ENCODE data around the gene DGLUCY.
"Not testable (repeated sequence)": the region's sequence is repeated elsewhere in the genome, so short reads cannot be mapped to it uniquely, and the experiment has no call there.

The DGLUCY gene

DNA sequence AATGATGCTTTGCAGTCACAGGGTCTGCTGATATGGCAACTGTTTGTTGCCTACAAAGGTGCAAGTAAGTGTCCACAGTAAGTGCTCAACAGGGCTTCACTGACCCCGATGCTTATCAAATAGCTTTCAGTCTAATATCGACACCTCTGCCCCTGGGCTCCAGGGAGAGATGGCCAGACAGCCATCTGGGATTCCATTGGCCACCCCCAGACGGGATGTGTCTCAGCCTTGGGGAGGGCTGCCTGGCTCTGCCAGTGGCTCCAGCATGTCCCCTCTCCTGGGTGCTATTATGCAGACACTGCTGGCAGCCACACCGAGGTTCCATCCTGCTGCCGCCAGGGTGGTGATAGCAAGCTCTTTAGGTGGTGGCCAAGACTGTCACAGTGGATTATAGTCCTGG is 57.4 kb downstream of the DGLUCY start:
- no peak for DNase-seq

- DNase-seq: peak; percentile 54
Measured at GRCh38 chr14:91173221-91173670, 59.4 kb downstream of the DGLUCY start.

DNA sequence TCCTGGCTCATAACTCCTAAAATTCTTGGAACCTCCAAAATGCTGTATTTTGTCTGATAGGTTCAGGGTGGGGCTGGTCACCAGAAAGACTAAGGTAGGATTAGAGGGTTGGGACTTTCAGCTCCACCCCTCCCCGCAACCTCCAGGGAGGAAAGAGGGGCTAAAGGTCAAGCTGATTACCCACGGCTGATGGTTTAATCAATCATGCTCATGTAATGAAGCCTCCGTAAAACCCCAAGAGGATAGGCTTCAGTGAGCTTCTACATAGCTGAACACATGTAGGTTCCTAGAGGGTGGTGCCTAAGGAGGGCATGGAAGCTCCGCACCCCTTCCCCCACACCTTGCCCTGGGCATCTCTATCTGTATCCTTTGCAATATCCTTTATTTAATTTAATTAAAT is 60.0 kb downstream of the DGLUCY start:
- DNase-seq: no peak

DNA sequence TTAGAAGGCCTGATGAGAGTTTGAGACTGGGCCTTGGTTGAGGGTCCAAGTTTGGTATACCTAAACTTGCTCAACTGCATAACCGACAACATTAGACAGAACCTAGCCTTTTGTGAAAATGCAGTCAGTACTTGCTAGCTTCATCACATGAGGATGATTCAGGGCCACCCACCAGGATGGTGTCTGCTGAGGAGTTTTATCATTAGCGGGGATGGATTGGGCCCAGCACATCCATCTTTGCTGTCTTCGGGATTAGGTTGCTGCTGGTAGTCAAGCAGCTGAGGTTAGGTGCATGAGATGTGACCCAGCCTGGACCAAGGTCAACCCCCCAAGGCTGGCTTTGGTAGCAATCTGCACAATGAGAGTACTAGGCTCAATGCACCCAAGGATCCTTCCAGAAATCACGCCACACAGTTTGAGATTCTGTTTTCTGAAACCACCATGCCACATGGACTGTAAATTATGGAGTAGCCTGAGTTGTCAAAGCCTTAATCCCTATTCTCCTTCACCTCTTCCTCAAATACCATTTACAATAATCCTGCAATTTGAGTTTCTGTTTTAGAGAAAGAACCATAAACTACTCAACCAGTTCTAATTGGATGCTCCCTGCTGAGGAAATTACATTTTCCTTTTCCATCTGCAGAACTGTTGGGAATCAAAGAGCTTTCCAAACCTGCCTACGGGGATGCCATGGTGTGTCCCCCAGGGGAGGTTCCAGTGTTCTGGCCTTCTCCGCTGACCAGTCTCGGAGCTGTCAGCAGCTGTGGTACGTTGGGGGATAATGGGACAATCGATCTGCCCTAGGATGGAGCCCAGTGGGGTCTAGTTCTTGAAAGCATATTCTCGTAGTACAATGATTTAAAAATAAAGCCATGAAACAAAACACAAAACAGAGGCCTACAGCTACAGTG is 61.7 kb downstream of the DGLUCY start:
- DNase-seq: no peak

GRCh38 chr14:91177073-91178034 is 63.5 kb downstream of the DGLUCY start:
- DNase-seq: peak; percentile 56

DNA sequence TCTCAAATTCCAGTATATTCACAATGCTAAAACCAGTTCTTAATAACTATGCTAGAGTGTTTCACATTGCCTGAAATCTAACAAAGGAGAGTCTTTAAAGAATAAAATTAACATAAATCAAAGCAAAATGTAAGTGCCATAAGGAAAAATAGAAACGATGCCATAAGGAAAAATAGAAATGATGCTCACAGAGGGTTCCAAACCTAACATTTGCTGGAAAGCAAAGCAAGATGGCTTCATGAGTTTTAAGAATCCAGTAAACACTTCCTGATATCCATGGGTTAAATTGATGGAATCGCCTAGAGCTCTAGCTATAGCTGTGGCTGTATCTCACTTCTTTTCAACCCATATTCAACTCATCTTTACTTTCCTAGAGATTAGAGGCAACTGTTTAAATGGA is 66.7 kb downstream of the DGLUCY start:
- no peak for DNase-seq

- DNase-seq: not testable (repeated sequence)
Measured at GRCh38 chr14:91182753-91183152, 68.9 kb downstream of the DGLUCY start.

DNA sequence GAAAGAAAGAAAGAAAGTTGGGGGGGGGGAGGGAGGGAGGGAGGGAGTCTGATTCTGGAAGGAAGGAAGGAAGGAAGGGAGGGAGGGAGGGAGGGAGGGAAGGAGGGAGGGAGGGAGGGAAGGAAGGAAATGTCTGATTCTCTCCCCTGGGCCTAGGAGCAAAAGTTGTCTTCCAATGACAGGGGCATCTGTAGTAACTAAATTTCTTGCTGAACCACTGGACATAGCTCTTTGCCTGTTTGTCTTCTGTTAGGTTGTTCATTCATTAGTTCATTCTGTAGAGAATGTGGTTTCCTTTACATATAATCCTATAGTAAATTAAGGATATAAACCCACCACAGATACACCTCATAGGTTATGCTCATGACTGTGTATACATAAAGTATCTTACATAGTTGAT is 70.7 kb downstream of the DGLUCY start:
- DNase-seq: no peak

- no peak for DNase-seq
Measured at GRCh38 chr14:91185721-91186120, 71.8 kb downstream of the DGLUCY start.

- DNase-seq: no peak
Measured at GRCh38 chr14:91186515-91187066, 72.7 kb downstream of the DGLUCY start.

GRCh38 chr14:91187271-91187670 is 73.4 kb downstream of the DGLUCY start:
- no peak for DNase-seq

- DNase-seq: no peak
Measured at GRCh38 chr14:91190853-91191252, 77.0 kb downstream of the DGLUCY start.

DNA sequence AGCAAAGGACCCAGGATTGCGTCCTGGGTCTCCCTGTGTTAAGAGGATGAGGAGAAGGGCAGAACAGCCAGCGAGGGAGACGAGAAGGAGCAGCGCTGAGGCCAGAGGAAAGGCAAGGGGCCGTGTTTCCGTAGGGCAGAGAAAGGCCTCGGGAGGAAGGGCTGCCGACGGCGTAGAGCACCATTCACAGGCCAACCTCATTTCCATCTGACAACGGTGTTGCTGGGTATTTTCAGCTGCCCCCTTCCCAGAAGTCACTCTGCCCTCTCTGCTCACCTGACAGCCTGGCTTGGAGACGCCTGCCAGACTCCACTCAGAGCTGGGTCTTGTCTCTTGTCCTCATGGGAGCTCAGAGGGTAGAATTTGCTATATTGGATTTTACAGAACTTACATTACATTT is 79.2 kb downstream of the DGLUCY start:
- DNase-seq: no peak

DNA sequence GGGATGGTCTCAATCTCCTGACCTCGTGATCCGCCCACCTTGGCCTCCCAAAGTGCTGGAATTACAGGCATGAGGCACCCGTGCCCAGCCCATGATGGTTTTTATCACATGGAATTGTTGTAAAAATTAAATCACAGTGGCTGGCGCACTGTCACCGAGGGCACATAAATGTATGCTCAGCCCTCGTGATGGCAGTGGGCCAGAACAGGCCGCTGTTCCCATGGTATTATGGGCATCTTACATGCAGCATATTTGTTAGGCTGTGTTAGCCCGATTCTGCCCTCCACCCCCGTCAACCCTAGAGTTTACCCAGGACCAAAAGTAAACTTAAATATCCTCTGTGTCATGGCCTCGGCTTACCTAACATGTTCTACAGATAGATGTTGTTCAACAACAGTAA is 82.0 kb downstream of the DGLUCY start:
- DNase-seq: no peak

GRCh38 chr14:91197631-91198030 is 83.8 kb downstream of the DGLUCY start:
- DNase-seq: no peak

DNA sequence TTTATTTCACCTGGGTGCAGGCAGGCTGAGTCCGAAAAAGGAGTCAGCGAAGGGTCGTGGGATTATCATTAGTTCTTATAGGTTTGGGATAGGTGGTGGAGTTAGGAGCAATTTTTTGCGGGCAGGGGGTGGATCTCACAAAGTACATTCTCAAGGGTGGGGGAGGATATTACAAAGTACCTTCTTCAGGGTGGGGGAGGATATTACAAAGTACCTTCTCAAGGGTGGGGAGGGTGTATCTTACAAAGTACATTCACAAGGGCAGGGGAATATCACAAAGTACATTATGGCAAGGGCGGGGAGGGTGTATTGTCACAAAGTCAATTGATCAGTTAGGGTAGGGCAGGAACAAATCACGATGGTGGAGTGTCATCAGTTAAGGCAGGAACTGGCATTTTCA is 86.9 kb downstream of the DGLUCY start:
- DNase-seq: not testable (repeated sequence)

DNA sequence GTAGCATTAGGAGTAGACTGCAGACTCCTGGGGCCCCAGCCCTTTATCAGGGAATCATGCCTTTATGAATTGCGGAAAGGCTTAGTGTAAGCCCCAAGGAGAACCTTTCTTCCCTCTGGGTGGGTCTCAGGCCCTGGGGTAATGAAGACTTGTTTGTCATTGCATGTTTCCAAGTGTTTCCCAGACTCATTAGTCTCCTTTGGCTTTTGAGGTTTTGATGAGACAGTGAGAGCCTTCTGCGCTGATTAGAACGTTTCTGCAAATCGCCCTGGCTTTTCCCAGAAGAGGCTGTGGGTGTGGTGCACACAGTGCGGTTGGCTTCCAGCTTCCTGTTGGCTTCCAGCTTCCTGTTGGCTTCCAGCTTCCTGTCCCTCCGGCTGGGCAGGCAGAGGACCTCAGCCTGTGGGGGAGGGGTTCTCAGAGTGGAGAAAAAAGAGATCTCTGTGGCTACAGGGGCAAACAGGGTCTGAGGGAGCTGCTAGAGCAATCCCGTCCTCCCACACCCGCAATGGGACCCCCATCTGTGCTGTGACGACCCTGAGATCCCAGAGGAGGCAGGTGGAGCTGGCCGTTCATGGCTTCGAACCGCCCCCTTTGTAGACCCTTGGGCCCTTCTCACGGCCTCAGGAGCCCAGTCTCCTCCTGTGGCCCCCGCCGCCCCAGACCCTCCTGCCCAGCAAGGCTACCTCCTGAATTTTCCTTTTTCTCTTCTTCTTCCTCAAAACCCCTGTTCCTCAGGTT is 88.5 kb downstream of the DGLUCY start:
- no peak for DNase-seq

DNA sequence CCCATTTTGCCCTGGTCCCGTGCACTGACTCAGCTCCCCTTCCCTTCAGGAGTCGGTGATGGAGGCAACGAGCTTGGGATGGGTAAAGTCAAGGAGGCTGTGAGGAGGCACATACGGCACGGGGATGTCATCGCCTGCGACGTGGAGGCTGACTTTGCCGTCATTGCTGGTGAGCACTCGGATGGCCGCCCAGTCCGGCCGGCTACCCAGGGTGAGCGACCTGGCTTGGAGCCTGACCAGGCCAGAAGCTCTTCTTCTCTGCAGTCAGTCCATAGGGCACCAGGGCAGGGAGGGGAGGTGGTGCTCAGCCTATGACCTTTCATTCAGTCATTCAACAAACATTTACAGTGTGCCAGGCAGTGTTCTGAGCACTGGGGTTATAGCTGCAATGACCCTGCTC is 90.8 kb downstream of the DGLUCY start:
- DNase-seq: no peak

DNA sequence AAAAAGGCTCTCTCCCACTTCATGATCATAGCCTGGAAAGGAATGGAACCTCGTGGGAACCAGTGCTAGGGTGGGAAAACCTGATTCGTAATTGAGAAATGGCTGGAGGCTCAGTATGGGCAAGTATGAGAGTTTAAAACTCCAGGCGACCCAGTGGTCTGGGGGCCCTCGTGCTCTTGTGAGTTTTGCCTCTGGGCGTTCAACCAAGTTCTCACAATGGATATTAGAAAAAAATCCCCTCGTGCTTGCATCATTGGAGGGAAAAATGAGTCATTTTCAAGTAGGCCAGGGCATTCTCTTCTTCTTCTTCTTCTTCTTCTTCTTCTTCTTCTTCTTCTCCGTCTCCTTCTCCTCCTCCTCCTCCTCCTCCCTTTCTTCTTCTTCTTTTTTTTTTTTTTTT is 91.6 kb downstream of the DGLUCY start:
- no peak for DNase-seq

DNA sequence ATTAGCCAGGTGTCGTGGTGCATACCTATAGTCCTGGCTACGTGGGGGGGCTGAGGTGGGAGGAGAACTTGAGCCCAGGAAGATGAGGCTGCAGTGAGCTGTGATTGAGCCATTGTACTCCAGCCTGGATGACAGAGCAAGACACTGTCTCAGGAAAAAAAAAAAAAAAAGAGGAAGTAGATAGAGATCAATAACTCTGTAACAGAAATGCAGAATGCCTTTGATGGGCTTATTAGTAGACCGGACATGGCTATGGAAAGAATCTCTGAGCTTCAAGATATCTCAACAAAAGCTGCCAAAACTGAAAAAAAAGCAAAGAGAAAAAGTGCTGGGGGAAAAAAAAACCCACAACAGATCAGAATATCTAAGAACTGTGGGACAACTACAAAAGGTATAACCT is 93.1 kb downstream of the DGLUCY start:
- no peak for DNase-seq

GRCh38 chr14:91211017-91211416 is 97.1 kb downstream of the DGLUCY start:
- DNase-seq: no peak

GRCh38 chr14:91214306-91214705 is 100.4 kb downstream of the DGLUCY start:
- DNase-seq: no peak

DNA sequence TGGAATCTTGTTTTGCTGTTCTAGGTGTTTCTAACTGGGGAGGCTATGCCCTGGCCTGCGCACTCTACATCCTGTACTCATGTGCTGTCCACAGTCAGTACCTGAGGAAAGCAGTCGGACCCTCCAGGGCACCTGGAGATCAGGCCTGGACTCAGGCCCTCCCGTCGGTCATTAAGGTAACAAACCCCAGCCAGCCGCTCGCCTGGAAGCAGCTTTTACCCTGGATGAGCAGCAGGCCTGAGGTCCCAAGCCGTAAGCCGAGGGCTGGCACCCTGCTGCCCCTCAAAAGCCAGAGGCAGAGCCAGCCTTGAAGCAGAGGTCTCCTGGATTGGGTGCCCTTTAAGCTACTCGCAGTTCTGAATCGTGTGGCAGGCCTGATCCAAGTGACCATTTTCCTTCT is 101.5 kb downstream of the DGLUCY start:
- no peak for DNase-seq

All from NCI-H526 treated with DMSO at 0.1 percent for 48 hours (cell line).